Activated CD4-positive, alpha-beta memory T cell treated with anti-CD3 and anti-CD28 coated beads, Interleukin-2, amount 10 ng/mL, durations not matched to agents 7 days and 5 days (primary cell): ENCODE measurements around the gene MMP15. TPM values are rescaled to one million over a fixed set of nuclear protein-coding genes. Genes with fewer than 3 reads are reported as not detected.

Source experiments
- CTCF ChIA-PET: fragments of 350-600 bp; sonication (Branson Sonifier 250); formaldehyde crosslinking; loops from one replicate; lab custom pipeline; 2021; ENCODE audit warnings: antibody characterized with exemption, inconsistent platforms; lab: Charles Lee
- POLR2A ChIA-PET: fragments of 350-600 bp; sonication (Branson Sonifier 250); formaldehyde crosslinking; loops from one replicate; lab custom pipeline; 2021; ENCODE audit warnings: antibody characterized with exemption; lab: Charles Lee
- DNase-seq: peaks from one replicate; pipeline ENCODE4 v3.0.0-alpha.2; 2020
- H3K27ac Mint-ChIP-seq: one replicate; pipeline ENCODE4 v1.8.0; 2021; ENCODE audit warnings: mild to moderate bottlenecking, mixed read lengths
- H3K27me3 Mint-ChIP-seq: one replicate; pipeline ENCODE4 v1.8.0; 2021; ENCODE audit warnings: mixed read lengths
- H3K36me3 Mint-ChIP-seq: one replicate; pipeline ENCODE4 v1.8.0; 2021; ENCODE audit warnings: low read depth, mixed read lengths
- H3K4me1 Mint-ChIP-seq: one replicate; pipeline ENCODE4 v1.8.0; 2021; ENCODE audit warnings: mixed read lengths
- H3K4me3 Mint-ChIP-seq: one replicate; pipeline ENCODE4 v1.8.0; 2021; ENCODE audit warnings: mild to moderate bottlenecking, mixed read lengths
- H3K9me3 Mint-ChIP-seq: one replicate; pipeline ENCODE4 v1.8.0; 2021; ENCODE audit warnings: mixed read lengths
- total RNA-seq, 2 experiments: library from RNA; stranded (reverse); gene quantifications; one replicate each; pipeline ENCODE4 v1.2.3, GENCODE V29; 2021

MMP15 gene
- total RNA-seq, 2 experiments from 2014 or later = 0.68 to 1.1 TPM

- no peak overlapping the region for H3K4me3 Mint-ChIP-seq
- ChIA-PET POLR2A (no interaction called here), CTCF (interaction anchor here (0.9 kb wide), 1 partner anchor 50 kb away, joined by 3 read pairs; no protein-coding TSS in a partner anchor)
- DNase-seq = no peak
- no peaks in the 10 kb centered on the region for H3K36me3 Mint-ChIP-seq
- H3K4me1 Mint-ChIP-seq = no peaks in the 10 kb centered on the region
- no peaks in the 10 kb centered on the region for H3K27me3 Mint-ChIP-seq
- no peaks in the 10 kb centered on the region for H3K9me3 Mint-ChIP-seq
- H3K27ac Mint-ChIP-seq = no peak overlapping the region
Observed at GRCh38 chr16:58046054-58046881, 20.7 kb downstream of the MMP15 start.

GRCh38 chr16:58046936-58047335 is 21.4 kb downstream of the MMP15 start:
- Mint-ChIP-seq H3K36me3 (no peaks in the 10 kb centered on the region), H3K27ac (no peak overlapping the region), H3K4me1 (no peaks in the 10 kb centered on the region), H3K4me3 (no peak overlapping the region), H3K27me3 (no peaks in the 10 kb centered on the region), H3K9me3 (no peaks in the 10 kb centered on the region)
- ChIA-PET POLR2A (no interaction called here), CTCF (no interaction called here)
- no peak for DNase-seq

- Mint-ChIP-seq H3K4me1 (no peaks in the 10 kb centered on the region), H3K4me3 (no peak overlapping the region), H3K27ac (no peak overlapping the region), H3K27me3 (no peaks in the 10 kb centered on the region), H3K36me3 (no peaks in the 10 kb centered on the region), H3K9me3 (no peaks in the 10 kb centered on the region)
- DNase-seq = no peak
- ChIA-PET POLR2A (no interaction called here), CTCF (no interaction called here)
Observed at GRCh38 chr16:58047557-58048348, 22.2 kb downstream of the MMP15 start.

- Mint-ChIP-seq H3K27me3 (no peaks in the 10 kb centered on the region), H3K9me3 (no peaks in the 10 kb centered on the region), H3K4me3 (no peak overlapping the region), H3K36me3 (no peaks in the 10 kb centered on the region), H3K4me1 (no peaks in the 10 kb centered on the region), H3K27ac (no peak overlapping the region)
- no peak for DNase-seq
- POLR2A ChIA-PET = no interaction called here
- CTCF ChIA-PET = no interaction called here
Observed at GRCh38 chr16:58048494-58049231, 23.1 kb downstream of the MMP15 start.

- Mint-ChIP-seq H3K36me3 (no peaks in the 10 kb centered on the region), H3K4me3 (no peak overlapping the region), H3K27me3 (no peaks in the 10 kb centered on the region), H3K27ac (no peak overlapping the region), H3K4me1 (peaks cover 6% of the 10 kb centered on the region), H3K9me3 (no peaks in the 10 kb centered on the region)
- POLR2A ChIA-PET = no interaction called here
- no peak for DNase-seq
- CTCF ChIA-PET = no interaction called here
Observed at GRCh38 chr16:58049232-58050185, 24.0 kb downstream of the MMP15 start.

- Mint-ChIP-seq H3K9me3 (no peaks in the 10 kb centered on the region), H3K27me3 (no peaks in the 10 kb centered on the region)
Observed at GRCh38 chr16:58051296-58051695, 25.7 kb downstream of the MMP15 start.

GRCh38 chr16:58051821-58052603 is 26.5 kb downstream of the MMP15 start:
- CTCF ChIA-PET = interaction anchor here (0.6 kb wide), 1 partner anchor 120 kb away, joined by 3 read pairs; no protein-coding TSS in a partner anchor
- no peaks in the 10 kb centered on the region for H3K9me3 Mint-ChIP-seq

More at GRCh38 chr16:58051296-58051695, 25.7 kb downstream of the MMP15 start:
- ChIA-PET CTCF (no interaction called here), POLR2A (interaction anchor here (1.0 to 2.0 kb wide), 2 partner anchors 12 to 78 kb away, joined by 3 to 4 read pairs; partner anchors contain the start of gene CFAP20)
- H3K27ac Mint-ChIP-seq = no peak overlapping the region
- no peak for DNase-seq
- H3K4me1 Mint-ChIP-seq = peaks cover 11% of the 10 kb centered on the region
- H3K36me3 Mint-ChIP-seq = no peaks in the 10 kb centered on the region
- no peak overlapping the region for H3K4me3 Mint-ChIP-seq

GRCh38 chr16:58053682-58054005 is 28.1 kb downstream of the MMP15 start:
- no peak overlapping the region for H3K4me3 Mint-ChIP-seq
- CTCF ChIA-PET = no interaction called here
- DNase-seq = no peak
- H3K9me3 Mint-ChIP-seq = no peaks in the 10 kb centered on the region
- POLR2A ChIA-PET = interaction anchor here (1.0 kb wide), 1 partner anchor 76 kb away, joined by 3 read pairs; the partner anchor contains the start of gene CFAP20
- no peaks in the 10 kb centered on the region for H3K36me3 Mint-ChIP-seq
- H3K4me1 Mint-ChIP-seq = peaks cover 11% of the 10 kb centered on the region
- H3K27me3 Mint-ChIP-seq = peaks cover 2% of the 10 kb centered on the region
- no peak overlapping the region for H3K27ac Mint-ChIP-seq

More at GRCh38 chr16:58051821-58052603, 26.5 kb downstream of the MMP15 start:
- Mint-ChIP-seq H3K4me3 (no peak overlapping the region), H3K36me3 (no peaks in the 10 kb centered on the region), H3K4me1 (peaks cover 11% of the 10 kb centered on the region), H3K27me3 (no peaks in the 10 kb centered on the region), H3K27ac (no peak overlapping the region)
- DNase-seq = no peak
- POLR2A ChIA-PET = interaction anchor here (2.0 kb wide), 1 partner anchor 77 kb away, joined by 4 read pairs; the partner anchor contains the start of gene CFAP20

GRCh38 chr16:58054289-58054688 is 28.7 kb downstream of the MMP15 start:
- DNase-seq = no peak
- Mint-ChIP-seq H3K4me3 (no peak overlapping the region), H3K9me3 (no peaks in the 10 kb centered on the region), H3K27ac (peak overlapping the region; percentile 47), H3K4me1 (peaks cover 11% of the 10 kb centered on the region), H3K27me3 (peaks cover 2% of the 10 kb centered on the region), H3K36me3 (no peaks in the 10 kb centered on the region)
- CTCF ChIA-PET = no interaction called here
- POLR2A ChIA-PET = no interaction called here

GRCh38 chr16:58056580-58056979 is 31.0 kb downstream of the MMP15 start:
- H3K36me3 Mint-ChIP-seq = no peaks in the 10 kb centered on the region
- DNase-seq = no peak
- ChIA-PET POLR2A (no interaction called here), CTCF (interaction anchor here (1.8 kb wide), 1 partner anchor 41 kb away, joined by 4 read pairs; no protein-coding TSS in a partner anchor)
- H3K4me1 Mint-ChIP-seq = peaks cover 11% of the 10 kb centered on the region
- H3K9me3 Mint-ChIP-seq = no peaks in the 10 kb centered on the region
- no peak overlapping the region for H3K27ac Mint-ChIP-seq
- H3K4me3 Mint-ChIP-seq = no peak overlapping the region
- peaks cover 2% of the 10 kb centered on the region for H3K27me3 Mint-ChIP-seq

GRCh38 chr16:58057121-58057520 is 31.6 kb downstream of the MMP15 start:
- H3K4me1 Mint-ChIP-seq = peaks cover 11% of the 10 kb centered on the region
- no peaks in the 10 kb centered on the region for H3K9me3 Mint-ChIP-seq
- no peaks in the 10 kb centered on the region for H3K36me3 Mint-ChIP-seq
- peaks cover 2% of the 10 kb centered on the region for H3K27me3 Mint-ChIP-seq
- POLR2A ChIA-PET = no interaction called here
- DNase-seq = no peak
- H3K4me3 Mint-ChIP-seq = no peak overlapping the region
- CTCF ChIA-PET = no interaction called here
- no peak overlapping the region for H3K27ac Mint-ChIP-seq
